AG04450 (cell line): Measurements from ENCODE around the gene HAO1. TPM values are rescaled to one million over a fixed set of nuclear protein-coding genes. Genes with fewer than 3 reads are reported as not detected.

Source experiments
- CTCF ChIA-PET: fragments of 300-600, 350-600 bp; formaldehyde crosslinking; extraction: SDS; loops from one replicate; lab custom pipeline; 2022; ENCODE audit warnings: antibody characterized with exemption, inconsistent platforms; lab: Charles Lee
- POLR2A ChIA-PET: fragments of 350-600 bp; formaldehyde crosslinking; extraction: SDS; loops from one replicate; lab custom pipeline; 2021; ENCODE audit warnings: antibody characterized with exemption, inconsistent platforms; lab: Yijun Ruan, JAX
- DNase-seq: peaks from one replicate; pipeline ENCODE4 v3.0.0-alpha.2; 2011; ENCODE audit warnings: low read depth, low spot score
- H3K27ac ChIP-seq: one replicate; pipeline ENCODE4 v1.5.1; 2012; ENCODE audit warnings: low read depth, low read length, control low read depth
- H3K27me3 ChIP-seq: one replicate; pipeline ENCODE4 v1.6.0; 2012; ENCODE audit warnings: low read length; ENCODE audit not compliant: control insufficient read depth, insufficient read depth
- H3K4me3 ChIP-seq: 2 replicates; pipeline ENCODE4 v1.5.1; 2011; ENCODE audit warnings: mild to moderate bottlenecking, low read depth, low read length, control low read depth
- H3K9me3 ChIP-seq: 2 replicates; pipeline ENCODE4 v1.5.1; 2012; ENCODE audit warnings: low read length; ENCODE audit not compliant: control insufficient read depth, insufficient read depth
- CTCF ChIP-seq: IDR thresholded peaks from 2 replicates; pipeline ENCODE4 v1.5.1; 2011; ENCODE audit warnings: low read depth, low read length, control low read depth, inconsistent platforms
- polyA plus RNA-seq: library from polyadenylated mRNA; depleted of rRNA; stranded (reverse); fragments of >200 nt; gene quantifications from 2 replicates; pipeline ENCODE4 v1.2.3, GENCODE V29; 2011

Gene HAO1
- polyA plus RNA-seq, 1 experiment = not detected

- no peaks in the 10 kb centered on the region for H3K9me3 ChIP-seq
- H3K27me3 ChIP-seq = no peaks in the 10 kb centered on the region
- CTCF ChIA-PET = interaction anchor here (0.7 to 1.9 kb wide), 2 partner anchors 15 to 772 kb away, joined by 4 to 7 read pairs; no protein-coding TSS in a partner anchor
- POLR2A ChIA-PET = no interaction called here
- TF ChIP-seq CTCF = no peak
- no peak for DNase-seq
- H3K27ac ChIP-seq = no peak overlapping the region
- H3K4me3 ChIP-seq = no peak overlapping the region
These were observed 10.1 kb upstream of the HAO1 start for GRCh38 chr20:7950387-7950786.

- Histone ChIP-seq H3K4me3 (no peak overlapping the region), H3K9me3 (peaks cover 3% of the 10 kb centered on the region; the same call in 1 of the 2 replicates), H3K27me3 (no peaks in the 10 kb centered on the region), H3K27ac (no peak overlapping the region)
- CTCF ChIA-PET = interaction anchor here (2.3 kb wide), 1 partner anchor 778 kb away, joined by 9 read pairs; no protein-coding TSS in a partner anchor
- POLR2A ChIA-PET = no interaction called here
- DNase-seq = no peak
- no peak for TF ChIP-seq CTCF
These were observed 3.6 kb upstream of the HAO1 start for GRCh38 chr20:7943891-7944290.

GRCh38 chr20:7939663-7940062 is 595 bp downstream of the HAO1 start:
- Histone ChIP-seq H3K27me3 (peaks cover 3% of the 10 kb centered on the region), H3K9me3 (peaks cover 3% of the 10 kb centered on the region; the same call in 1 of the 2 replicates), H3K4me3 (no peak overlapping the region), H3K27ac (no peak overlapping the region)
- ChIA-PET CTCF (interaction anchor here (11.5 kb wide), 1 partner anchor 782 kb away, joined by 323 read pairs; no protein-coding TSS in a partner anchor), POLR2A (no interaction called here)
- no peak for TF ChIP-seq CTCF
- DNase-seq = no peak

- peaks cover 3% of the 10 kb centered on the region; the same call in 1 of the 2 replicates for H3K9me3 ChIP-seq
- POLR2A ChIA-PET = interaction anchor here (0.5 kb wide), 1 partner anchor 12 kb away, joined by 3 read pairs; no protein-coding TSS in a partner anchor
- no peak for TF ChIP-seq CTCF
- no peak overlapping the region for H3K4me3 ChIP-seq
- CTCF ChIA-PET = interaction anchor here (0.7 to 11.5 kb wide), 11 partner anchors 8 to 784 kb away, joined by 3 to 323 read pairs (median 3); partner anchors contain the start of gene PLCB1
- H3K27me3 ChIP-seq = peaks cover 3% of the 10 kb centered on the region
- H3K27ac ChIP-seq = no peak overlapping the region
- DNase-seq = no peak
These were observed 2.2 kb downstream of the HAO1 start for GRCh38 chr20:7938058-7938457.

GRCh38 chr20:7937328-7937727 is 2.9 kb downstream of the HAO1 start:
- POLR2A ChIA-PET = interaction anchor here (1.2 kb wide), 1 partner anchor 12 kb away, joined by 4 read pairs; no protein-coding TSS in a partner anchor

More at GRCh38 chr20:7937328-7937727, 2.9 kb downstream of the HAO1 start:
- DNase-seq = no peak
- peaks cover 3% of the 10 kb centered on the region; the same call in 1 of the 2 replicates for H3K9me3 ChIP-seq
- CTCF ChIA-PET = interaction anchor here (0.6 to 11.5 kb wide), 35 partner anchors 7 to 794 kb away, joined by 3 to 323 read pairs (median 7); partner anchors contain the start of gene PLCB1
- TF ChIP-seq CTCF = no peak
- H3K27me3 ChIP-seq = peaks cover 3% of the 10 kb centered on the region
- H3K27ac ChIP-seq = no peak overlapping the region
- no peak overlapping the region for H3K4me3 ChIP-seq
